Ascending aorta (tissue), 2 donors: ENCODE measurements around the gene SIAH1. TPM values are rescaled to one million over a fixed set of nuclear protein-coding genes. Genes with fewer than 3 reads are reported as not detected.
"Not testable (repeated sequence)": the region's sequence is repeated elsewhere in the genome, so short reads cannot be mapped to it uniquely, and the experiment has no call there.

Experiments
- DNase-seq, 2 donors: peaks; one replicate each; pipeline ENCODE4 v3.0.0-alpha.2; 2019; ENCODE audit warnings: low spot score in 2 of 2
- H3K27ac ChIP-seq, 2 donors: fragments of 200-600 bp; sonication (generic); one replicate each; pipeline ENCODE4 v1.5.1; 2016 to 2017; ENCODE audit warnings: mild to moderate bottlenecking in 1 of 2
- H3K27me3 ChIP-seq: fragments of 200-600 bp; sonication (generic); one replicate; pipeline ENCODE4 v1.5.1; 2017
- H3K36me3 ChIP-seq, 2 donors: fragments of 200-600 bp; sonication (generic); one replicate each; pipeline ENCODE4 v1.5.1; 2016
- H3K4me1 ChIP-seq, 2 donors: fragments of 200-600 bp; sonication (generic); one replicate each; pipeline ENCODE4 v1.5.1; 2016 to 2017; ENCODE audit warnings: mild to moderate bottlenecking in 1 of 2
- H3K4me3 ChIP-seq, 2 donors: fragments of 200-600 bp; sonication (generic); one replicate each; pipeline ENCODE4 v1.5.1; 2016 to 2017; ENCODE audit warnings: mild to moderate bottlenecking in 1 of 2
- H3K9me3 ChIP-seq, 2 donors: fragments of 200-600 bp; sonication (generic); one replicate each; pipeline ENCODE4 v1.5.1; 2016
- intact Hi-C: fragments of 100-400 bp; cut with DNase I; formaldehyde crosslinking; loops from one replicate; pipeline ENCODE4 v1.15.1; 2023
- total RNA-seq: library from RNA; depleted of rRNA; stranded (reverse); fragments of >200 nt; gene quantifications from one replicate; pipeline ENCODE4 v1.1.0, GENCODE V29; 2016
- TF ChIP-seq, protein P1 (sequence below), 3 experiments: fragments of 200-600 bp in 2 of 3; fragments of 450-650 bp in 1 of 3; sonication (generic) in 2 of 3; IDR thresholded peaks; one replicate each; pipeline ENCODE4 v1.5.1; 2016 to 2019; ENCODE audit warnings: antibody characterized with exemption in 3 of 3, mild to moderate bottlenecking in 1 of 3, moderate library complexity in 1 of 3

Gene SIAH1
- total RNA-seq, 1 donor from 2014 or later, result 11.3 TPM

DNA sequence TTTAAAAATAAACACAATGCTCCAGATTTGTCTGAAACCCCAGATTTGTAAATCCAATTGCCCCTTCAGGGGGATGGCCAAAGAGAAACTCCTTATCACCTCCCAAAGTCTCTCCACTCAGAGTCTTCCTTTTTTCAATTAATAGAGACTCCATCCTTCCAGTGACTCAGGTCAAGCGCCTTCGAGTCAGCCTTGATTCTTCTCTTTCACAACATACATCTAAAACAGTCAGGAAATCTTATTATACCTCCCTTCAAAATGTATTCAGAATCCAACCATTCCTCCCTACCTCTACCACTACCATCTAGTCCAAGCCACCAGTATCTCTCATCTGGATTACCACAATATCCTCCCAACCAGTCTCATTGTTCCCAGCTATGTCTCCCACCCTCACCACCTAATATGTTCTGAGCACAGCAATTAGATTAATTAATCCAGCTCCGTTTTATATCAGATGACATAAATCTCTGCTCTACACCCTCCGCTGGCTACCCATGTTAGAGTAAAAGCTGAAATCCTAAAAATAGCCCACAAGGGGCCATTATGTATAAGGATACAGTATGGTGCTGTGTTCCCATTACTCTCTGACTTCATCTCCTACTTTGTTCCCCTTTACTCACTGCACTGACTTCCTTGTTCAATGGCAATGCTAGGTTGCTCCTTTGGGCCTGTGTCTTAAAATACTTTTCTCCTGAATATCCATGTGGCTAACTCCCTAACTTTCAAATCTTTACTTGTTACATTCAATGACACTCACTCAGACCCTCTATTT, 11.8 kb downstream of the SIAH1 start:
- intact Hi-C loops, result loop anchor here (5.0 kb wide), 1 partner anchor 164 kb away; no protein-coding TSS in a partner anchor

DNA sequence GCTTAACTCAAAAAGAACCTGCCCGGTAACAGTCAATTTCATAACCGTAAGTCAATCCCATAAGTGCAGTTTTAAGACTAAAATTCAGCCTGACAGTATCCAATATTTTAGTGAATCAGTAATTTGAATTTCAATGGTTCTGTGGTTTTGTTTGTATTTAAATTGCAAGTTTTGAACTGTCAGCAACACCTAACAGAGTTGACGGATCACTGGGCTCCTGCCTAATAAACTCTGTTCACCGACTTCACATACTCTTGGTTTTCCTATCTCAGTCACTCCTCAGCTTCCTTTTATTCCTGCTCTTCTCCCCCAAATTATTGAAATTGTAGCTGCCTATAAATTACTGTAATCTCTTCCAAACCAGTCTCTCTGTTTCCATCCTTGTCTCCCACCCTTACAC, 12.5 kb downstream of the SIAH1 start:
- H3K36me3 ChIP-seq, result no peaks in the 10 kb centered on the region
- TF ChIP-seq, protein P1, sequence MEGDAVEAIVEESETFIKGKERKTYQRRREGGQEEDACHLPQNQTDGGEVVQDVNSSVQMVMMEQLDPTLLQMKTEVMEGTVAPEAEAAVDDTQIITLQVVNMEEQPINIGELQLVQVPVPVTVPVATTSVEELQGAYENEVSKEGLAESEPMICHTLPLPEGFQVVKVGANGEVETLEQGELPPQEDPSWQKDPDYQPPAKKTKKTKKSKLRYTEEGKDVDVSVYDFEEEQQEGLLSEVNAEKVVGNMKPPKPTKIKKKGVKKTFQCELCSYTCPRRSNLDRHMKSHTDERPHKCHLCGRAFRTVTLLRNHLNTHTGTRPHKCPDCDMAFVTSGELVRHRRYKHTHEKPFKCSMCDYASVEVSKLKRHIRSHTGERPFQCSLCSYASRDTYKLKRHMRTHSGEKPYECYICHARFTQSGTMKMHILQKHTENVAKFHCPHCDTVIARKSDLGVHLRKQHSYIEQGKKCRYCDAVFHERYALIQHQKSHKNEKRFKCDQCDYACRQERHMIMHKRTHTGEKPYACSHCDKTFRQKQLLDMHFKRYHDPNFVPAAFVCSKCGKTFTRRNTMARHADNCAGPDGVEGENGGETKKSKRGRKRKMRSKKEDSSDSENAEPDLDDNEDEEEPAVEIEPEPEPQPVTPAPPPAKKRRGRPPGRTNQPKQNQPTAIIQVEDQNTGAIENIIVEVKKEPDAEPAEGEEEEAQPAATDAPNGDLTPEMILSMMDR (IDR thresholded peaks at IDR 0.05), result no peak
- no peaks in the 10 kb centered on the region for H3K9me3 ChIP-seq
- peaks cover 6 to 31% of the 10 kb centered on the region in 2 donors for H3K4me1 ChIP-seq
- no peak overlapping the region for H3K4me3 ChIP-seq
- H3K27me3 ChIP-seq, result no peaks in the 10 kb centered on the region
- H3K27ac ChIP-seq, result no peak overlapping the region
- DNase-seq, result no peak
- intact Hi-C loops, result loop anchor here (5.0 kb wide), 1 partner anchor 165 kb away; no protein-coding TSS in a partner anchor

More for the DNA sequence above, 11.8 kb downstream of the SIAH1 start:
- no peaks in the 10 kb centered on the region for H3K27me3 ChIP-seq
- H3K27ac ChIP-seq, result peak overlapping the region in 1 of 2 donors; percentile 29
- H3K4me1 ChIP-seq, result peaks cover 6 to 35% of the 10 kb centered on the region in 2 donors
- TF ChIP-seq, protein P1 (IDR thresholded peaks at IDR 0.05), result no peak
- H3K36me3 ChIP-seq, result no peaks in the 10 kb centered on the region
- no peak overlapping the region for H3K4me3 ChIP-seq
- DNase-seq, result no peak
- H3K9me3 ChIP-seq, result no peaks in the 10 kb centered on the region

GRCh38 chr16:48371393-48371780, 13.8 kb downstream of the SIAH1 start:
- H3K4me3 ChIP-seq, result no peak overlapping the region
- TF ChIP-seq, protein P1 (IDR thresholded peaks at IDR 0.05), result no peak
- no peak overlapping the region for H3K27ac ChIP-seq
- intact Hi-C loops, result loop anchor here (5.0 kb wide), 1 partner anchor 166 kb away; no protein-coding TSS in a partner anchor
- no peaks in the 10 kb centered on the region for H3K36me3 ChIP-seq
- no peaks in the 10 kb centered on the region for H3K9me3 ChIP-seq
- H3K4me1 ChIP-seq, result peaks cover 11 to 25% of the 10 kb centered on the region in 2 donors
- no peaks in the 10 kb centered on the region for H3K27me3 ChIP-seq
- DNase-seq, result no peak

GRCh38 chr16:48370668-48371392, 14.4 kb downstream of the SIAH1 start:
- DNase-seq, H3K27me3 ChIP-seq, H3K36me3 ChIP-seq: not testable (repeated sequence)

DNA sequence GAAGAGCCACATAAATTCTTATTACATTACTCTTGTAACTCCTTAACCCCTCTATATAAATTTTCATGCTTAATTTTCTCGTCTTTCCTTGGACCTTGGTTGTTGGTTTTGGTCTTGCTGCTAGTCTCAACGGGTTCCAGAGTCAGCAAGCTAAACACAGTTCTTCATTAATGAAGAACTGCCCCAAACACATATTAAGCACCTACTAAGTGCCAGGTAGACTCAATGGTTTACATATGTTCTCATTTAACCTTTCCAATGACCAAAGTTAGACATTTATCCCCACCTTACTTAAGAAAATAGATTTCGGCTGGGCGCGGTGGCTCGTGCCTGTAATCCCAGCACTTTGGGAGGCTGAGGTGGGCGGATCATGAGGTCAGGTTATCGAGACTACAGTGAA, 15.0 kb downstream of the SIAH1 start:
- peaks cover 11 to 26% of the 10 kb centered on the region in 2 donors for H3K4me1 ChIP-seq
- intact Hi-C loops, result loop anchor here (5.0 kb wide), 1 partner anchor 167 kb away; no protein-coding TSS in a partner anchor
- H3K9me3 ChIP-seq, result no peaks in the 10 kb centered on the region
- DNase-seq, result no peak
- TF ChIP-seq, protein P1 (IDR thresholded peaks at IDR 0.05), result no peak
- H3K27ac ChIP-seq, result no peak overlapping the region
- no peaks in the 10 kb centered on the region for H3K36me3 ChIP-seq
- no peak overlapping the region for H3K4me3 ChIP-seq
- H3K27me3 ChIP-seq, result no peaks in the 10 kb centered on the region

More at GRCh38 chr16:48370668-48371392, 14.4 kb downstream of the SIAH1 start:
- not testable (repeated sequence) for H3K27ac ChIP-seq, H3K9me3 ChIP-seq, H3K4me3 ChIP-seq
- intact Hi-C loops, result loop anchor here (5.0 kb wide), 1 partner anchor 166 kb away; no protein-coding TSS in a partner anchor
- H3K4me1 ChIP-seq, result peaks cover 11 to 23% of the 10 kb centered on the region in 2 donors
